SK-N-MC (cell line): ENCODE measurements around the gene PRMT7.

Source experiments
- EZH2 ChIP-seq: fragments of 200-600 bp; sonication (generic); IDR thresholded peaks from one replicate; pipeline ENCODE4 v1.6.1; 2017; ENCODE audit warnings: antibody characterized with exemption
- POLR2AphosphoS5 ChIP-seq: IDR thresholded peaks from 2 replicates; pipeline ENCODE4 v1.6.1; 2012; ENCODE audit warnings: mild to moderate bottlenecking, low read depth, low read length, borderline replicate concordance

DNA sequence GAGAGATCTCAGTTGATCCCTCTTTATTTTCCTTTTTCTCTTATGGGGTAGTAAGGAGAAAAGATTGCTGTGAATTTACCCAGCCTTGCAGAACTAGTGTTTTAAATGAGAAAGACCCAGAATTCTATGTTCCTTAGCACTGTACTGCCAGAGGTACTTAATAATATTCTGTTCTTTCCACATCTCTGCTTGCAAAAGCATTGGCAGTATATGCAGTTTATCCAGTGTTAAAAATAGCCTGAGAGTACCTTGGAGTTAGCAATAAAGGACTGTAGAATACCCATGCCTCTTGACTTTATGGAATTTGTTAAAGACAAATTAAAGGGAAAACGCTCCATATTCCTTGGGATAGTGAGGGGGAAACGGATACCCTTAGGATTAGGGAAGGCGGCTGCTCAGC, 34.6 kb upstream of the PRMT7 start:
- TF ChIP-seq EZH2 (no peak), POLR2AphosphoS5 (no peak)
